Stimulated activated CD4-positive, alpha-beta T cell treated with anti-CD3 and anti-CD28 coated beads, Interleukin-2, amount 100 ng/mL, for 4 hours (primary cell): Measurements from ENCODE around the gene GTF2F1.
"Not testable (repeated sequence)": the region's sequence is repeated elsewhere in the genome, so short reads cannot be mapped to it uniquely, and the experiment has no call there.

Source experiments
- DNase-seq: peaks from one replicate; pipeline ENCODE4 v3.0.0-alpha.2; 2020; ENCODE audit warnings: low read depth

The GTF2F1 gene

GRCh38 chr19:6393074-6393982 lies at the start of gene GTF2F1:
TSS of gene GTF2F1 (minus strand) at chr19:6393164. CDS start at chr19:6392995, 169 bp downstream.
- DNase-seq, result peak; percentile 90

- no peak for DNase-seq
Measured at GRCh38 chr19:6442087-6442688, 49.2 kb upstream of the GTF2F1 start.

GRCh38 chr19:6440905-6441304 lies 47.9 kb upstream of the GTF2F1 start:
- no peak for DNase-seq

GRCh38 chr19:6439743-6440142 lies 46.8 kb upstream of the GTF2F1 start:
- no peak for DNase-seq

- no peak for DNase-seq
Measured at GRCh38 chr19:6433663-6434062, 40.7 kb upstream of the GTF2F1 start, which contains the start of gene SLC25A41. TSS of gene SLC25A41 (minus strand) at chr19:6433763. CDS start at chr19:6433693, 70 bp downstream.

GRCh38 chr19:6433165-6433564 lies 40.2 kb upstream of the GTF2F1 start:
- DNase-seq, result no peak

GRCh38 chr19:6431891-6432290 lies 38.9 kb upstream of the GTF2F1 start:
- DNase-seq, result no peak

GRCh38 chr19:6429419-6430221 lies 36.7 kb upstream of the GTF2F1 start:
- no peak for DNase-seq

- not testable (repeated sequence) for DNase-seq
Measured at GRCh38 chr19:6428692-6429418, 35.9 kb upstream of the GTF2F1 start.

GRCh38 chr19:6427131-6427530 lies 34.2 kb upstream of the GTF2F1 start:
- DNase-seq, result no peak

GRCh38 chr19:6425732-6426620 lies 33.0 kb upstream of the GTF2F1 start:
- DNase-seq, result no peak

- DNase-seq, result peak; percentile 100
Measured at GRCh38 chr19:6424939-6425731, 32.2 kb upstream of the GTF2F1 start.

GRCh38 chr19:6424195-6424938 lies 31.4 kb upstream of the GTF2F1 start, which contains the start of gene KHSRP:
TSS of gene KHSRP (minus strand) at chr19:6424811. CDS start at chr19:6424701, 110 bp downstream.
- DNase-seq, result peak; percentile 33

- no peak for DNase-seq
Measured at GRCh38 chr19:6423499-6424194, 30.7 kb upstream of the GTF2F1 start.

- DNase-seq, result no peak
Measured at GRCh38 chr19:6421075-6422014, 28.4 kb upstream of the GTF2F1 start.

- DNase-seq, result no peak
Measured at GRCh38 chr19:6418562-6418932, 25.6 kb upstream of the GTF2F1 start.
